DOHH2 (cell line): Measurements from ENCODE around the gene ARHGAP27.

Experiments used
- H3F3A ChIP-seq: fragments of 200-600 bp; sonication (generic), shearing (Covaris generic); 2 replicates; pipeline ENCODE4 v1.6.0; 2016; ENCODE audit warnings: antibody characterized with exemption, mild to moderate bottlenecking; ENCODE audit not compliant: control insufficient read depth, insufficient read depth
- H3K27ac ChIP-seq: fragments of 200-600 bp; sonication (generic); 2 replicates; pipeline ENCODE4 v1.5.1; 2014; ENCODE audit warnings: low read depth, mild to moderate bottlenecking, low read length, moderate library complexity
- H3K27me3 ChIP-seq: fragments of 200-600 bp; sonication (generic); 2 replicates; pipeline ENCODE4 v1.6.1; 2014; ENCODE audit warnings: mild to moderate bottlenecking, low read length, mixed read lengths; ENCODE audit not compliant: control insufficient read depth
- H3K36me3 ChIP-seq: fragments of 200-600 bp; sonication (generic); 2 replicates; pipeline ENCODE4 v1.6.1; 2014; ENCODE audit warnings: mild to moderate bottlenecking, low read length, moderate library complexity, mixed read lengths; ENCODE audit not compliant: control insufficient read depth
- H3K4me1 ChIP-seq: fragments of 200-600 bp; sonication (generic); 2 replicates; pipeline ENCODE4 v1.6.1; 2014; ENCODE audit warnings: mild to moderate bottlenecking, low read length, mixed read lengths; ENCODE audit not compliant: control insufficient read depth
- H3K4me2 ChIP-seq: fragments of 200-600 bp; sonication (generic); 2 replicates; pipeline ENCODE4 v1.6.0; 2014; ENCODE audit warnings: mild to moderate bottlenecking, low read length, moderate library complexity
- H3K4me3 ChIP-seq: fragments of 200-600 bp; sonication (generic); 2 replicates; pipeline ENCODE4 v1.5.1; 2014; ENCODE audit warnings: mild to moderate bottlenecking, low read length, mixed read lengths
- H3K79me2 ChIP-seq: fragments of 200-600 bp; sonication (generic); 2 replicates; pipeline ENCODE4 v1.6.1; 2014; ENCODE audit warnings: mild to moderate bottlenecking, low read length, mixed read lengths; ENCODE audit not compliant: control insufficient read depth
- H3K9me2 ChIP-seq: fragments of 200-600 bp; sonication (generic); replicated peaks from 2 replicates; pipeline ENCODE4 v1.6.1; 2014; ENCODE audit warnings: mild to moderate bottlenecking, low read length, mixed read lengths; ENCODE audit not compliant: control insufficient read depth
- H3K9me3 ChIP-seq: fragments of 200-600 bp; sonication (generic); 2 replicates; pipeline ENCODE4 v1.6.1; 2014; ENCODE audit warnings: antibody characterized with exemption, low read length, mixed read lengths; ENCODE audit not compliant: control insufficient read depth, insufficient read depth
- H4K20me1 ChIP-seq: fragments of 200-600 bp; sonication (generic); 2 replicates; pipeline ENCODE4 v1.6.0; 2014; ENCODE audit warnings: low read depth, mild to moderate bottlenecking, antibody characterized with exemption, low read length, moderate library complexity; ENCODE audit not compliant: control insufficient read depth, insufficient read depth
- CTCF ChIP-seq: fragments of 200-600 bp; sonication (generic); IDR thresholded peaks from one replicate; pipeline ENCODE4 v1.5.1; 2014; ENCODE audit warnings: antibody characterized with exemption, mild to moderate bottlenecking, low read depth, low read length; ENCODE audit not compliant: poor library complexity, severe bottlenecking
- EZH2phosphoT487 ChIP-seq: fragments of 200-600 bp; sonication (generic); IDR thresholded peaks from 2 replicates; pipeline ENCODE4 v1.6.1; 2017; ENCODE audit warnings: borderline replicate concordance, mild to moderate bottlenecking, antibody characterized with exemption, low read length, moderate library complexity, mixed read lengths

The ARHGAP27 gene

GRCh38 chr17:45361451-45361850 is 71.2 kb downstream of the ARHGAP27 start:
- Histone ChIP-seq H3K27ac (no peak overlapping the region), H3K27me3 (peaks cover 47% of the 10 kb centered on the region), H3K79me2 (no peaks in the 10 kb centered on the region), H3K4me1 (0 out of 2 replicates have a peak, but pooled peaks cover 2% of the 10 kb centered on the region), H3K9me2 (no peaks in the 10 kb centered on the region), H3K9me3 (no peaks in the 10 kb centered on the region), H4K20me1 (no peaks in the 10 kb centered on the region), H3K36me3 (no peaks in the 10 kb centered on the region), H3K4me3 (no peak overlapping the region), H3K4me2 (no peak overlapping the region), H3F3A (no peaks in the 10 kb centered on the region)
- TF ChIP-seq EZH2phosphoT487: no peak
- no peak for TF ChIP-seq CTCF

GRCh38 chr17:45357364-45357997 is 75.2 kb downstream of the ARHGAP27 start:
- Histone ChIP-seq H3K27me3 (peaks cover 50% of the 10 kb centered on the region), H3K4me3 (no peak overlapping the region), H3K27ac (no peak overlapping the region), H3K4me2 (no peak overlapping the region), H4K20me1 (no peaks in the 10 kb centered on the region), H3F3A (no peaks in the 10 kb centered on the region), H3K9me2 (no peaks in the 10 kb centered on the region), H3K36me3 (no peaks in the 10 kb centered on the region), H3K9me3 (no peaks in the 10 kb centered on the region), H3K79me2 (no peaks in the 10 kb centered on the region), H3K4me1 (0 out of 2 replicates have a peak, but pooled peaks cover 5% of the 10 kb centered on the region)
- no peak for TF ChIP-seq CTCF
- no peak for TF ChIP-seq EZH2phosphoT487

GRCh38 chr17:45355087-45355486 is 77.6 kb downstream of the ARHGAP27 start:
- Histone ChIP-seq H3K27me3 (peaks cover 46% of the 10 kb centered on the region), H3K9me3 (no peaks in the 10 kb centered on the region), H3K4me1 (0 out of 2 replicates have a peak, but pooled peaks cover 5% of the 10 kb centered on the region), H3K4me3 (no peak overlapping the region), H3K9me2 (no peaks in the 10 kb centered on the region), H3K36me3 (no peaks in the 10 kb centered on the region), H3F3A (no peaks in the 10 kb centered on the region), H3K4me2 (no peak overlapping the region), H4K20me1 (no peaks in the 10 kb centered on the region), H3K27ac (no peak overlapping the region), H3K79me2 (no peaks in the 10 kb centered on the region)
- TF ChIP-seq CTCF: no peak
- TF ChIP-seq EZH2phosphoT487: no peak

GRCh38 chr17:45353043-45353442 is 79.6 kb downstream of the ARHGAP27 start:
- no peak overlapping the region for H3K27ac ChIP-seq
- H3K36me3 ChIP-seq: no peaks in the 10 kb centered on the region
- H3K4me1 ChIP-seq: 0 out of 2 replicates have a peak, but pooled peaks cover 5% of the 10 kb centered on the region
- H3K4me2 ChIP-seq: no peak overlapping the region
- H3K79me2 ChIP-seq: no peaks in the 10 kb centered on the region
- TF ChIP-seq CTCF: no peak
- no peak for TF ChIP-seq EZH2phosphoT487
- H3K9me2 ChIP-seq: no peaks in the 10 kb centered on the region
- H3F3A ChIP-seq: no peaks in the 10 kb centered on the region
- peaks cover 39% of the 10 kb centered on the region for H3K27me3 ChIP-seq
- H3K4me3 ChIP-seq: no peak overlapping the region
- H4K20me1 ChIP-seq: no peaks in the 10 kb centered on the region
- no peaks in the 10 kb centered on the region for H3K9me3 ChIP-seq
